Stimulated activated CD8-positive, alpha-beta memory T cell treated with anti-CD3 and anti-CD28 coated beads, Interleukin-7, amount 100 ng/mL, for 48 hours (primary cell): ENCODE results near the gene NAE1.

Source experiments
- DNase-seq, 2 donors: peaks; one replicate each; pipeline ENCODE4 v3.0.0-alpha.2; 2020; ENCODE audit warnings: low read depth in 1 of 2; ENCODE audit errors: extremely low read depth in 1 of 2

The NAE1 gene

GRCh38 chr16:66850115-66850815 is 19.5 kb upstream of the NAE1 start:
- no peak for DNase-seq

- DNase-seq = no peak
These were observed 18.8 kb upstream of the NAE1 start for GRCh38 chr16:66849549-66849948.

GRCh38 chr16:66849021-66849420 is 18.2 kb upstream of the NAE1 start:
- DNase-seq = no peak

- no peak for DNase-seq
These were observed 17.4 kb upstream of the NAE1 start for GRCh38 chr16:66848172-66848571.

GRCh38 chr16:66847533-66848067 is 16.8 kb upstream of the NAE1 start:
- no peak for DNase-seq

GRCh38 chr16:66846831-66847230 is 16.1 kb upstream of the NAE1 start:
- no peak for DNase-seq

- DNase-seq = no peak
These were observed 15.5 kb upstream of the NAE1 start for GRCh38 chr16:66846266-66846665.

GRCh38 chr16:66845791-66846221 is 15.0 kb upstream of the NAE1 start:
- no peak for DNase-seq

GRCh38 chr16:66845080-66845410 is 14.3 kb upstream of the NAE1 start:
- DNase-seq = no peak

- DNase-seq = no peak
These were observed 13.7 kb upstream of the NAE1 start, which contains the start of gene CA7 for GRCh38 chr16:66844342-66845079. TSS of gene CA7 (plus strand) at chr16:66844414. CDS start at chr16:66844488, 74 bp downstream.

GRCh38 chr16:66844009-66844341 is 13.2 kb upstream of the NAE1 start:
- no peak for DNase-seq

- DNase-seq = no peak
These were observed 12.4 kb upstream of the NAE1 start for GRCh38 chr16:66843191-66843590.

- DNase-seq = no peak
These were observed 12.0 kb upstream of the NAE1 start for GRCh38 chr16:66842765-66843164.

GRCh38 chr16:66841366-66841765 is 10.6 kb upstream of the NAE1 start:
- DNase-seq = no peak

- no peak for DNase-seq
These were observed 10.1 kb upstream of the NAE1 start for GRCh38 chr16:66840883-66841282.

- DNase-seq = no peak
These were observed 4.0 kb upstream of the NAE1 start for GRCh38 chr16:66834746-66835145.

- DNase-seq = no peak
These were observed 2.0 kb upstream of the NAE1 start for GRCh38 chr16:66832661-66833305.

GRCh38 chr16:66832190-66832589 is 1.4 kb upstream of the NAE1 start:
- DNase-seq = no peak

GRCh38 chr16:66824006-66824405 is 6.8 kb downstream of the NAE1 start:
- DNase-seq = no peak

GRCh38 chr16:66814734-66815133 is 16.0 kb downstream of the NAE1 start:
- DNase-seq = no peak

GRCh38 chr16:66811043-66811442 is 19.7 kb downstream of the NAE1 start:
- DNase-seq = no peak

GRCh38 chr16:66810391-66810790 is 20.4 kb downstream of the NAE1 start:
- DNase-seq = no peak
